ENCODE data around the gene CPEB2.

The CPEB2 gene

DNA sequence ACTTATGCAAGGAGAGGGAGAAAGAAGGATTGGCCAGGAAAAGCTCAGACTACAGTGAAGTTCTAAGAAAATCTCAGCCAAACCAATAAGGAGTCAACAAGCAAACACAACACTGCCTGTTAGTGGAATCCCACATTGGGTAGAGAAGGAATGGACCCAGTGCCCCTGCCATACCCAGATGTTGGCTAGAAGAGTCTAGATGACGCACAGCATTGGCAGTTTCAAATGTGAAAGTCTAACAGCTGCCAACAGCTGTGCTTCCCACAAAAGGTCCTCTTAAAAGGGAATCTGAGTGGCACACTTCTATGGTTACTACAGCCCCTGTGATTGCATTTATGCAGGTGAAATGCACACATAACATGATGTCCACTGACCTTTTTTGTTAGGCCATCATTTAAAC is 37.2 kb upstream of the CPEB2 start:
- TF ChIP-seq CSDC2 (CRISPR knock-in tag; IDR thresholded peaks at IDR 0.05) (no peak), GLIS3 (CRISPR knock-in tag; IDR thresholded peaks at IDR 0.05) (no peak), ZFP30 (CRISPR knock-in tag; IDR thresholded peaks at IDR 0.05) (no peak), ZNF565 (CRISPR knock-in tag; conservative IDR thresholded peaks at IDR 0.05; ENCODE audit: low read depth) (no peak), BACH2 (CRISPR knock-in tag; IDR thresholded peaks at IDR 0.05; ENCODE audit: borderline replicate concordance) (no peak), ZNF70 (CRISPR knock-in tag; IDR thresholded peaks at IDR 0.05) (no peak), ISL1 (CRISPR knock-in tag; IDR thresholded peaks at IDR 0.05) (no peak), RARB (CRISPR knock-in tag; IDR thresholded peaks at IDR 0.05) (no peak), ESRRG (CRISPR knock-in tag; IDR thresholded peaks at IDR 0.05) (no peak)
- no peak for ATAC-seq

DNA sequence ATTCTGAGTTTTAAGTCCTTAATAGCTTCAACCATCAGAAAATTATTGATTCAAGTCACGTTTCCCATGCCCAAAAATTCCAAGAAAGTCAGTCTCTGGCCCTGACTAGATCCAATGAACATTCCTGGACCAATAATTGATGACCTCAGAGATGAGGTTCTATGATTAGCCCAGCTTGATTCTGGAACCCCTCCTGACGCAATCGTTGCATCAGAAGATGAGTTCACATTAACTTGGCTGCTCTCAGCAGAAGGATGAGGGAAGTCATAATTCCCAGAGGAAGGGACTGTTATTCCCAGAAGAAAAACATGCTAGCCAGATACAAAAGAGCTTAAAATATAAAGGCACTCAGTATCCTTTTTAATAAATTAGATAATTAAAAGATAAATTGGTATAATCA is 34.3 kb upstream of the CPEB2 start:
- ATAC-seq, result no peak
- TF ChIP-seq BACH2 (CRISPR knock-in tag; IDR thresholded peaks at IDR 0.05; ENCODE audit: borderline replicate concordance) (no peak), TOX (CRISPR knock-in tag; IDR thresholded peaks at IDR 0.05; ENCODE audit: borderline replicate concordance) (no peak), ARNTL (CRISPR knock-in tag; IDR thresholded peaks at IDR 0.05; ENCODE audit: borderline replicate concordance, low read depth) (no peak), GLIS3 (CRISPR knock-in tag; IDR thresholded peaks at IDR 0.05) (no peak), ZFP3 (CRISPR knock-in tag; IDR thresholded peaks at IDR 0.05) (no peak), TCF4 (CRISPR knock-in tag; IDR thresholded peaks at IDR 0.05; ENCODE audit: borderline replicate concordance) (no peak), SNAI2 (CRISPR knock-in tag; IDR thresholded peaks at IDR 0.05) (no peak), ZFP30 (CRISPR knock-in tag; IDR thresholded peaks at IDR 0.05) (no peak), ZNF8 (CRISPR knock-in tag; IDR thresholded peaks at IDR 0.05) (no peak)

DNA sequence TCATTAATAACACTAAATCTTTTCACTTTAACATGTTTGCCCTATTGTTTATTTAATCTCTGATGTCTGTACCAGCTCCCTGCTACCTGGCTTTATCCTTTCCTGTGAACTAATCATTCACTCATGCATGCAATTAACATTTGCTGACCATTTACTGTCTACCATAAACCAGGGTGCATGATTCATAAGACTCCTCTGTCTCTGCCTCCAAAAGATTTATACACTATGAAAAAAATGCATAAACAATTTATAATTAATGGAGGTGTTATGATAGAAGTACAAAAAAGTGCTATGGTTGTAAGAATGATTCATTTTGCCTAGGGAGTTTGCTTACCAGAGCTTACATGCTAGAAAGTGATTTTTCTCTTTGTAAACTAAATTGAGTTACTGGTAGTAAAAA is 24.5 kb upstream of the CPEB2 start:
- TF ChIP-seq ISL1 (CRISPR knock-in tag; IDR thresholded peaks at IDR 0.05) (no peak), ZNF70 (CRISPR knock-in tag; IDR thresholded peaks at IDR 0.05) (no peak), ZFP30 (CRISPR knock-in tag; IDR thresholded peaks at IDR 0.05) (no peak), ESRRG (CRISPR knock-in tag; IDR thresholded peaks at IDR 0.05) (no peak), ARNTL (CRISPR knock-in tag; IDR thresholded peaks at IDR 0.05; ENCODE audit: borderline replicate concordance, low read depth) (no peak), SNAI2 (CRISPR knock-in tag; IDR thresholded peaks at IDR 0.05) (no peak), TOX (CRISPR knock-in tag; IDR thresholded peaks at IDR 0.05; ENCODE audit: borderline replicate concordance) (no peak), ZNF8 (CRISPR knock-in tag; IDR thresholded peaks at IDR 0.05) (no peak)
- TF ChIP-seq, protein P1, sequence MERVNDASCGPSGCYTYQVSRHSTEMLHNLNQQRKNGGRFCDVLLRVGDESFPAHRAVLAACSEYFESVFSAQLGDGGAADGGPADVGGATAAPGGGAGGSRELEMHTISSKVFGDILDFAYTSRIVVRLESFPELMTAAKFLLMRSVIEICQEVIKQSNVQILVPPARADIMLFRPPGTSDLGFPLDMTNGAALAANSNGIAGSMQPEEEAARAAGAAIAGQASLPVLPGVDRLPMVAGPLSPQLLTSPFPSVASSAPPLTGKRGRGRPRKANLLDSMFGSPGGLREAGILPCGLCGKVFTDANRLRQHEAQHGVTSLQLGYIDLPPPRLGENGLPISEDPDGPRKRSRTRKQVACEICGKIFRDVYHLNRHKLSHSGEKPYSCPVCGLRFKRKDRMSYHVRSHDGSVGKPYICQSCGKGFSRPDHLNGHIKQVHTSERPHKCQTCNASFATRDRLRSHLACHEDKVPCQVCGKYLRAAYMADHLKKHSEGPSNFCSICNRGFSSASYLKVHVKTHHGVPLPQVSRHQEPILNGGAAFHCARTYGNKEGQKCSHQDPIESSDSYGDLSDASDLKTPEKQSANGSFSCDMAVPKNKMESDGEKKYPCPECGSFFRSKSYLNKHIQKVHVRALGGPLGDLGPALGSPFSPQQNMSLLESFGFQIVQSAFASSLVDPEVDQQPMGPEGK (CRISPR knock-in tag; IDR thresholded peaks at IDR 0.05; ENCODE audit: borderline replicate concordance), result no peak
- TF ChIP-seq, protein P2, sequence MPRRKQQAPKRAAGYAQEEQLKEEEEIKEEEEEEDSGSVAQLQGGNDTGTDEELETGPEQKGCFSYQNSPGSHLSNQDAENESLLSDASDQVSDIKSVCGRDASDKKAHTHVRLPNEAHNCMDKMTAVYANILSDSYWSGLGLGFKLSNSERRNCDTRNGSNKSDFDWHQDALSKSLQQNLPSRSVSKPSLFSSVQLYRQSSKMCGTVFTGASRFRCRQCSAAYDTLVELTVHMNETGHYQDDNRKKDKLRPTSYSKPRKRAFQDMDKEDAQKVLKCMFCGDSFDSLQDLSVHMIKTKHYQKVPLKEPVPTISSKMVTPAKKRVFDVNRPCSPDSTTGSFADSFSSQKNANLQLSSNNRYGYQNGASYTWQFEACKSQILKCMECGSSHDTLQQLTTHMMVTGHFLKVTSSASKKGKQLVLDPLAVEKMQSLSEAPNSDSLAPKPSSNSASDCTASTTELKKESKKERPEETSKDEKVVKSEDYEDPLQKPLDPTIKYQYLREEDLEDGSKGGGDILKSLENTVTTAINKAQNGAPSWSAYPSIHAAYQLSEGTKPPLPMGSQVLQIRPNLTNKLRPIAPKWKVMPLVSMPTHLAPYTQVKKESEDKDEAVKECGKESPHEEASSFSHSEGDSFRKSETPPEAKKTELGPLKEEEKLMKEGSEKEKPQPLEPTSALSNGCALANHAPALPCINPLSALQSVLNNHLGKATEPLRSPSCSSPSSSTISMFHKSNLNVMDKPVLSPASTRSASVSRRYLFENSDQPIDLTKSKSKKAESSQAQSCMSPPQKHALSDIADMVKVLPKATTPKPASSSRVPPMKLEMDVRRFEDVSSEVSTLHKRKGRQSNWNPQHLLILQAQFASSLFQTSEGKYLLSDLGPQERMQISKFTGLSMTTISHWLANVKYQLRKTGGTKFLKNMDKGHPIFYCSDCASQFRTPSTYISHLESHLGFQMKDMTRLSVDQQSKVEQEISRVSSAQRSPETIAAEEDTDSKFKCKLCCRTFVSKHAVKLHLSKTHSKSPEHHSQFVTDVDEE (CRISPR knock-in tag; IDR thresholded peaks at IDR 0.05), result no peak
- no peak for ATAC-seq

DNA sequence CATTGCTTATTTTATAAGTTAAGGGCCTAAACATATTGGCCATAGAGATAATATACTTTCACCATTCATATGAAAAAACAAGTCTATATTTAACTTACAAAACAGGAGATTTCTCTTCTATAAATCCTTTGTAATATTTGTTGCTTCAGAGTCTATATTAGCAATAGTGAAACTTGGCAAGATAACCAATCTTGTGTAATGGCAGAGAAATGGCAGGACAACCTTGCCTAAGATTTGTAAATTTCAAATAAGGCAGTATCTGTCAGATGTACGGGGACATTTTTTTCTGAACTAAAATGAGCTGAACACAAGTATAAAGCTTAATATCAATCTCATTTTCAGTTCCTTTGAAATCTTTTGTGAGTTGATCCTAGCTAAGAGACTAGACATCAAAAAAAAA is 17.8 kb upstream of the CPEB2 start:
- no peak for ATAC-seq
- no peak for TF ChIP-seq ISL1 (CRISPR knock-in tag; IDR thresholded peaks at IDR 0.05)
- TF ChIP-seq ZFP3 (CRISPR knock-in tag; IDR thresholded peaks at IDR 0.05), result no peak
- no peak for TF ChIP-seq ZNF8 (CRISPR knock-in tag; IDR thresholded peaks at IDR 0.05)
- TF ChIP-seq ARNTL (CRISPR knock-in tag; IDR thresholded peaks at IDR 0.05; ENCODE audit: borderline replicate concordance, low read depth), result no peak
- TF ChIP-seq, protein P3, sequence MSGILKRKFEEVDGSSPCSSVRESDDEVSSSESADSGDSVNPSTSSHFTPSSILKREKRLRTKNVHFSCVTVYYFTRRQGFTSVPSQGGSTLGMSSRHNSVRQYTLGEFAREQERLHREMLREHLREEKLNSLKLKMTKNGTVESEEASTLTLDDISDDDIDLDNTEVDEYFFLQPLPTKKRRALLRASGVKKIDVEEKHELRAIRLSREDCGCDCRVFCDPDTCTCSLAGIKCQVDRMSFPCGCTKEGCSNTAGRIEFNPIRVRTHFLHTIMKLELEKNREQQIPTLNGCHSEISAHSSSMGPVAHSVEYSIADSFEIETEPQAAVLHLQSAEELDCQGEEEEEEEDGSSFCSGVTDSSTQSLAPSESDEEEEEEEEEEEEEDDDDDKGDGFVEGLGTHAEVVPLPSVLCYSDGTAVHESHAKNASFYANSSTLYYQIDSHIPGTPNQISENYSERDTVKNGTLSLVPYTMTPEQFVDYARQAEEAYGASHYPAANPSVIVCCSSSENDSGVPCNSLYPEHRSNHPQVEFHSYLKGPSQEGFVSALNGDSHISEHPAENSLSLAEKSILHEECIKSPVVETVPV (CRISPR knock-in tag; IDR thresholded peaks at IDR 0.05), result no peak
- TF ChIP-seq RARB (CRISPR knock-in tag; IDR thresholded peaks at IDR 0.05), result no peak
- TF ChIP-seq, protein P4, sequence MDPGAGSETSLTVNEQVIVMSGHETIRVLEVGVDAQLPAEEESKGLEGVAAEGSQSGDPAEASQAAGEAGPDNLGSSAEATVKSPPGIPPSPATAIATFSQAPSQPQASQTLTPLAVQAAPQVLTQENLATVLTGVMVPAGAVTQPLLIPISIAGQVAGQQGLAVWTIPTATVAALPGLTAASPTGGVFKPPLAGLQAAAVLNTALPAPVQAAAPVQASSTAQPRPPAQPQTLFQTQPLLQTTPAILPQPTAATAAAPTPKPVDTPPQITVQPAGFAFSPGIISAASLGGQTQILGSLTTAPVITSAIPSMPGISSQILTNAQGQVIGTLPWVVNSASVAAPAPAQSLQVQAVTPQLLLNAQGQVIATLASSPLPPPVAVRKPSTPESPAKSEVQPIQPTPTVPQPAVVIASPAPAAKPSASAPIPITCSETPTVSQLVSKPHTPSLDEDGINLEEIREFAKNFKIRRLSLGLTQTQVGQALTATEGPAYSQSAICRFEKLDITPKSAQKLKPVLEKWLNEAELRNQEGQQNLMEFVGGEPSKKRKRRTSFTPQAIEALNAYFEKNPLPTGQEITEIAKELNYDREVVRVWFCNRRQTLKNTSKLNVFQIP (CRISPR knock-in tag; IDR thresholded peaks at IDR 0.05; ENCODE audit: borderline replicate concordance, low read depth), result no peak
- TF ChIP-seq ZFP30 (CRISPR knock-in tag; IDR thresholded peaks at IDR 0.05), result no peak
- no peak for TF ChIP-seq ZNF70 (CRISPR knock-in tag; IDR thresholded peaks at IDR 0.05)
- TF ChIP-seq ZNF565 (CRISPR knock-in tag; conservative IDR thresholded peaks at IDR 0.05; ENCODE audit: low read depth), result no peak
- TF ChIP-seq, protein P1 (CRISPR knock-in tag; IDR thresholded peaks at IDR 0.05; ENCODE audit: borderline replicate concordance), result no peak
- TF ChIP-seq, protein P5, sequence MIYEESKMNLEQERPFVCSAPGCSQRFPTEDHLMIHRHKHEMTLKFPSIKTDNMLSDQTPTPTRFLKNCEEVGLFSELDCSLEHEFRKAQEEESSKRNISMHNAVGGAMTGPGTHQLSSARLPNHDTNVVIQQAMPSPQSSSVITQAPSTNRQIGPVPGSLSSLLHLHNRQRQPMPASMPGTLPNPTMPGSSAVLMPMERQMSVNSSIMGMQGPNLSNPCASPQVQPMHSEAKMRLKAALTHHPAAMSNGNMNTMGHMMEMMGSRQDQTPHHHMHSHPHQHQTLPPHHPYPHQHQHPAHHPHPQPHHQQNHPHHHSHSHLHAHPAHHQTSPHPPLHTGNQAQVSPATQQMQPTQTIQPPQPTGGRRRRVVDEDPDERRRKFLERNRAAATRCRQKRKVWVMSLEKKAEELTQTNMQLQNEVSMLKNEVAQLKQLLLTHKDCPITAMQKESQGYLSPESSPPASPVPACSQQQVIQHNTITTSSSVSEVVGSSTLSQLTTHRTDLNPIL (CRISPR knock-in tag; IDR thresholded peaks at IDR 0.05; ENCODE audit: low read depth), result no peak
- no peak for TF ChIP-seq PPARA (CRISPR knock-in tag; IDR thresholded peaks at IDR 0.05; ENCODE audit: borderline replicate concordance)

Data from SK-N-SH treated with all-trans-retinoic acid at 6 μM for 48 hours (cell line).